GM23248 (cell line): ENCODE data around the gene HYKK.

ENCODE experiments used
- EZH2 ChIP-seq: fragments of 200-600 bp; sonication (generic); IDR thresholded peaks from 2 replicates; pipeline ENCODE4 v1.6.1; 2018; ENCODE audit warnings: antibody characterized with exemption, mild to moderate bottlenecking; ENCODE audit not compliant: insufficient read depth, poor library complexity, severe bottlenecking
- EZH2phosphoT487 ChIP-seq: fragments of 200-600 bp; sonication (generic); IDR thresholded peaks from 2 replicates; pipeline ENCODE4 v1.6.1; 2018; ENCODE audit warnings: antibody characterized with exemption, moderate library complexity, mild to moderate bottlenecking, low read depth; ENCODE audit not compliant: insufficient read depth

GRCh38 chr15:78541744-78542034 is 34.3 kb downstream of the HYKK start:
- TF ChIP-seq EZH2phosphoT487 (no peak), EZH2 (no peak)
